ENCODE measurements around the gene KLHL36. TPM values are rescaled to one million over a fixed set of nuclear protein-coding genes. Genes with fewer than 3 reads are reported as not detected.

KLHL36 gene
- total and polyA plus RNA-seq, 2 donors from 2014 or later = 13.7 to 76.6 TPM

DNA sequence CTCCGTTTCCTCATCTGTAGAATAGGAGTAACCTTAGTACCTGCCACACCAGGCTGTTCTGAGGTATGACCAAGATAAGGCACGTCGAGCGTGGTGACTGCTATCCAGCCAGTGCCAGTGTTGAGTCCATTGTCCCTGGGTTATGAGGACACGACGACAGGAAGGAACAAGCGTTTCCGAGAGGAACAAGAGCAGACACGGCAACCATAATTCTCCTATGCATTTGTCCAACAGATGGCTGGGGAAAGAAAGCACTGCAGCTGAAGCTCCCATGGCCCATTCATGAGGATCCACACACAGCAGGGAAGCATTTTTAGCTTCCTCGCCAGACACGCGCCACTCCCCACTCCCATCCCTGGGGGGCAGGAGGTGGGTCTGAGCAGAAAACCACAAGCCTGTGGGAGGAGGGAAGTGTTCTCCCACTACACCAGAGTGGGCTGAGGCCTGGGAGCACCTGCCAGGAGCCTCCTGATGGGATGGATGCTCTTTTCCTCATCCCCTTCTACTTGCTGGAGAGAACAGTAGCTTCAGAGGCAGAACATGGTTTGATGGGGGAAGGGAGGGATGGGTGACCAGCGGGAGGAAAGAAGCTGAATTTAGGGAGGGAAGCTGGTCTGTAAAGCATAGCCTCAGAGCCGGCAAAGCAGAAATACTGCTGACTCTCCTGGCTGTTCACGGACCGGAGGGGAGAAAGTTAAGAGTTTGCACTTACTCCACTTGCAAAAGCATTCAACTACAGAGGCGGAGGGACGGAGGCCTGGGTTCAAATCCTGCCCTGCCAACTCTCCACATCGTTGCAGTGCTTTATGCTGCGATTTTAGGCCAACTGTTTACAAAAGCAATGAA is 33.1 kb upstream of the KLHL36 start:
- DNase-seq = peak in 1 of 5 donors; percentile 45
- intact Hi-C loops (cut with DNase I) = no loop called here

DNA sequence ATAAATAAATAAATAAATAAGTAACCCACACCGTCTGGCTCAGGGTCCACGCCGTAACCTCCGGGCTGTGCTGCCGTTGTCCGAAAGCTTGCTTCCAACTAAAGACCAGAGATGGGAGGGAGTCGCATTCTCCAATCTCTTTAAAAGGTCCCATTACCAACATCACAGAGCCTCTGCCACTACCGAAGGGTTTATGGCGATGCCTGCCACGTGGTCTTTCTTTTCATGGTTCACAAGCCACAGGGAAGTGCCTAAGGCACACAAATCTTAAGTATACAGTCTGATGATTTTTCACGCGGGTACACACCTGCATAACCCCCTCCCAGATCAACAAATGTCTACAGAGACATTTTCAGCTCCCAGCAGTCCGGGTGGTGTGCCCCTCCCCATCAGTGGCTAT is 31.8 kb upstream of the KLHL36 start:
- DNase-seq = peak in 4 of 5 donors; percentile 45 to 83 (median 74)
- Histone ChIP-seq H3K9ac (ENCODE audit: low read length in 3 of 3) (peak overlapping the region; percentile 6 to 50 (median 17)), H3K9me3 (ENCODE audit: control insufficient read depth in 2 of 3, insufficient read depth in 1 of 3, low read length in 3 of 3) (no peaks in the 10 kb centered on the region), H3K27ac (ENCODE audit: low read depth in 2 of 2, low read length in 2 of 2) (peak overlapping the region in 1 of 2 donors; percentile 10), H3K4me3 (ENCODE audit: low read length in 3 of 3) (peak overlapping the region; percentile 51 to 77 (median 71)), H3K4me1 (ENCODE audit: control insufficient read depth in 2 of 3, insufficient read depth in 2 of 3, low read depth in 1 of 3, low read length in 3 of 3) (peaks cover 0 to 26% (median 0%) of the 10 kb centered on the region in 3 donors), H3K36me3 (ENCODE audit: control insufficient read depth in 2 of 3, insufficient read depth in 3 of 3, low read length in 3 of 3) (no peaks in the 10 kb centered on the region), H3K27me3 (ENCODE audit: control insufficient read depth, insufficient read depth, low read length) (no peaks in the 10 kb centered on the region)
- FAIRE-seq = no peak
- TF ChIP-seq, protein P1, sequence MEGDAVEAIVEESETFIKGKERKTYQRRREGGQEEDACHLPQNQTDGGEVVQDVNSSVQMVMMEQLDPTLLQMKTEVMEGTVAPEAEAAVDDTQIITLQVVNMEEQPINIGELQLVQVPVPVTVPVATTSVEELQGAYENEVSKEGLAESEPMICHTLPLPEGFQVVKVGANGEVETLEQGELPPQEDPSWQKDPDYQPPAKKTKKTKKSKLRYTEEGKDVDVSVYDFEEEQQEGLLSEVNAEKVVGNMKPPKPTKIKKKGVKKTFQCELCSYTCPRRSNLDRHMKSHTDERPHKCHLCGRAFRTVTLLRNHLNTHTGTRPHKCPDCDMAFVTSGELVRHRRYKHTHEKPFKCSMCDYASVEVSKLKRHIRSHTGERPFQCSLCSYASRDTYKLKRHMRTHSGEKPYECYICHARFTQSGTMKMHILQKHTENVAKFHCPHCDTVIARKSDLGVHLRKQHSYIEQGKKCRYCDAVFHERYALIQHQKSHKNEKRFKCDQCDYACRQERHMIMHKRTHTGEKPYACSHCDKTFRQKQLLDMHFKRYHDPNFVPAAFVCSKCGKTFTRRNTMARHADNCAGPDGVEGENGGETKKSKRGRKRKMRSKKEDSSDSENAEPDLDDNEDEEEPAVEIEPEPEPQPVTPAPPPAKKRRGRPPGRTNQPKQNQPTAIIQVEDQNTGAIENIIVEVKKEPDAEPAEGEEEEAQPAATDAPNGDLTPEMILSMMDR (IDR thresholded peaks at IDR 0.05; ENCODE audit: borderline replicate concordance, extremely low read depth, insufficient read depth) = no peak
- intact Hi-C loops (cut with DNase I) = no loop called here

More for the DNA sequence above, 33.1 kb upstream of the KLHL36 start:
- H3K27ac ChIP-seq (ENCODE audit: low read depth in 2 of 2, low read length in 2 of 2) = no peak overlapping the region
- H3K9ac ChIP-seq (ENCODE audit: low read length in 3 of 3) = no peak overlapping the region
- FAIRE-seq = no peak
- H3K9me3 ChIP-seq (ENCODE audit: control insufficient read depth in 2 of 3, insufficient read depth in 1 of 3, low read length in 3 of 3) = no peaks in the 10 kb centered on the region
- H3K36me3 ChIP-seq (ENCODE audit: control insufficient read depth in 2 of 3, insufficient read depth in 3 of 3, low read length in 3 of 3) = no peaks in the 10 kb centered on the region
- H3K4me3 ChIP-seq (ENCODE audit: low read length in 3 of 3) = peak overlapping the region in 2 of 3 donors; percentile 1 to 56
- no peaks in the 10 kb centered on the region for H3K27me3 ChIP-seq (ENCODE audit: control insufficient read depth, insufficient read depth, low read length)
- peaks cover 0 to 26% (median 0%) of the 10 kb centered on the region in 3 donors for H3K4me1 ChIP-seq (ENCODE audit: control insufficient read depth in 2 of 3, insufficient read depth in 2 of 3, low read depth in 1 of 3, low read length in 3 of 3)
- TF ChIP-seq, protein P1 (IDR thresholded peaks at IDR 0.05; ENCODE audit: borderline replicate concordance, extremely low read depth, insufficient read depth) = no peak

DNA sequence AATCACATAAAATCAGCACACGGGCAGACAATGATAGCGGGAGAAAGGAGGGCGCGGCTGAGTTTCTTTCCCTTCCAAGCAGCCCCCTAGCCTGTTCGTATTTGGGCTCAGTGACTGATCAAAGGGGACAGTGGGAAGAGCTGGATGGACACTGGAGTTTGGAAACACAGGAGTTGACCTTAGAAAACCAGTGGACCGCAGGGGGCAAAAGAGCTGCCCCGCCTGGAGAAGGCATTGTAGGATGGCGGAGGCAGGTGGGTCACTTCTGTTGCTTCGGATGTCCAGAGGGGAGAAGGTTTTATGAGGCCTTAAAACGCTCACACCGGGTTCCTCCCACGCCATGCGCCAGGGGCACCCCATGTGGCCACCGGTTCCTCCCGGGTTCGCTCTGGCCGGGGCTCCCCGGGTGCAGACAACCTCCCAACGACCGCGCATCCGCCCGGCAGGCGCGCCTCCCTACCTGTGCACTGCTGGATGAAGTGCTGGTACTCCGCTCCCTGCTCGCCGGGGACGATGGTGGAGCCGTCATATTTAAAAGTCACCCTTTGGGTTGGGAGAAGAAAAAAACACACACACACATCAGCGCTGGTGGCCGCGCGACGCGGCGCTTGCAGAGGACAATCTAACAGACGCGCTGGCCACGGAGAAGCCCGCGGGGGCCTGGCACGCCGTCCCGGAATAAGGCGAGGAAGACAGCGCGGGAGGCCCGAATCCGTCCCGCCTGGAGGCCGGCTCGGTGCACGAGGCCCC is 31.1 kb upstream of the KLHL36 start:
- Histone ChIP-seq H3K36me3 (ENCODE audit: control insufficient read depth in 2 of 3, insufficient read depth in 3 of 3, low read length in 3 of 3) (no peaks in the 10 kb centered on the region), H3K27ac (ENCODE audit: low read depth in 2 of 2, low read length in 2 of 2) (peak overlapping the region; percentile 49 to 61)

More for the DNA sequence above, 31.1 kb upstream of the KLHL36 start:
- Histone ChIP-seq H3K9me3 (ENCODE audit: control insufficient read depth in 2 of 3, insufficient read depth in 1 of 3, low read length in 3 of 3) (no peaks in the 10 kb centered on the region), H3K4me1 (ENCODE audit: control insufficient read depth in 2 of 3, insufficient read depth in 2 of 3, low read depth in 1 of 3, low read length in 3 of 3) (peaks cover 0 to 23% (median 0%) of the 10 kb centered on the region in 3 donors), H3K9ac (ENCODE audit: low read length in 3 of 3) (peak overlapping the region; percentile 18 to 60 (median 50)), H3K27me3 (ENCODE audit: control insufficient read depth, insufficient read depth, low read length) (no peaks in the 10 kb centered on the region), H3K4me3 (ENCODE audit: low read length in 3 of 3) (peak overlapping the region; percentile 51 to 77 (median 71))
- TF ChIP-seq, protein P1 (IDR thresholded peaks at IDR 0.05; ENCODE audit: borderline replicate concordance, extremely low read depth, insufficient read depth) = no peak
- DNase-seq (peak in 2 of 5 donors; percentile 77 to 89), FAIRE-seq (no peak)
- intact Hi-C loops (cut with DNase I) = no loop called here

Measured in kidney (tissue), 14 donors.